Measurements from ENCODE around the gene OTX2. TPM values are rescaled to one million over a fixed set of nuclear protein-coding genes. Genes with fewer than 3 reads are reported as not detected.

OTX2 gene
- total RNA-seq, 1 experiment from 2014 or later = not detected

GRCh38 chr14:56809270-56810146, 771 bp downstream of the OTX2 start:
- ChIA-PET POLR2A (no interaction called here), CTCF (no interaction called here)
- H3K4me3 ChIP-seq (ENCODE audit: low read depth in 2 of 2, low read length in 2 of 2) = no peak overlapping the region
- H3K9me3 ChIP-seq (ENCODE audit: control insufficient read depth, insufficient read depth, low read depth, low read length) = no peaks in the 10 kb centered on the region
- no peaks in the 10 kb centered on the region for H3K36me3 ChIP-seq (ENCODE audit: control insufficient read depth, insufficient read depth, low read length)
- intact Hi-C loops (cut with micrococcal nuclease; ENCODE audit: unreplicated experiment) (no loop called here), in situ Hi-C loops (cut with HindIII; ENCODE audit: low pct_unique_long_range_greater_than_20kb, low sequenced_read_pairs) (no loop called here)
- no peaks in the 10 kb centered on the region for H3K4me1 ChIP-seq (ENCODE audit: control insufficient read depth, insufficient read depth, low read length)
- DNase-seq (ENCODE audit: low read depth, low spot score) (no peak), ATAC-seq (no peak)
- H3K27me3 ChIP-seq (ENCODE audit: control insufficient read depth, insufficient read depth, low read length) = peaks cover 6% of the 10 kb centered on the region
- no peak for TF ChIP-seq REST (IDR thresholded peaks at IDR 0.05; ENCODE audit: insufficient read depth in 1 of 2, low read depth in 2 of 2, low read length in 1 of 2)
- no peak for TF ChIP-seq SIN3A (IDR thresholded peaks at IDR 0.05; ENCODE audit: borderline replicate concordance, insufficient read depth, low read depth, low read length)
- no peak for TF ChIP-seq POLR2AphosphoS5 (IDR thresholded peaks at IDR 0.05; ENCODE audit: low read depth, low read length)
- TF ChIP-seq CTCF (IDR thresholded peaks at IDR 0.05) = no peak
- TF ChIP-seq TCF7L2 (IDR thresholded peaks at IDR 0.05; ENCODE audit: low read depth, low read length) = no peak
- no peak overlapping the region for H3K27ac ChIP-seq (ENCODE audit: low read length)
- no TSS peak for BruUV-seq (replicated peaks)

GRCh38 chr14:56808383-56809269, 1.7 kb downstream of the OTX2 start:
- ATAC-seq = no peak

More at GRCh38 chr14:56808383-56809269, 1.7 kb downstream of the OTX2 start:
- no TSS peak for BruUV-seq (replicated peaks)
- H3K4me3 ChIP-seq (ENCODE audit: low read depth in 2 of 2, low read length in 2 of 2) = no peak overlapping the region
- peaks cover 2% of the 10 kb centered on the region for H3K27me3 ChIP-seq (ENCODE audit: control insufficient read depth, insufficient read depth, low read length)
- CTCF ChIA-PET = no interaction called here
- TF ChIP-seq SIN3A (IDR thresholded peaks at IDR 0.05; ENCODE audit: borderline replicate concordance, insufficient read depth, low read depth, low read length) = no peak
- H3K4me1 ChIP-seq (ENCODE audit: control insufficient read depth, insufficient read depth, low read length) = no peaks in the 10 kb centered on the region
- no peak for DNase-seq (ENCODE audit: low read depth, low spot score)
- intact Hi-C loops (cut with micrococcal nuclease; ENCODE audit: unreplicated experiment) (no loop called here), in situ Hi-C loops (cut with HindIII; ENCODE audit: low pct_unique_long_range_greater_than_20kb, low sequenced_read_pairs) (no loop called here)
- no peak overlapping the region for H3K27ac ChIP-seq (ENCODE audit: low read length)
- POLR2A ChIA-PET = no interaction called here
- no peaks in the 10 kb centered on the region for H3K9me3 ChIP-seq (ENCODE audit: control insufficient read depth, insufficient read depth, low read depth, low read length)
- no peaks in the 10 kb centered on the region for H3K36me3 ChIP-seq (ENCODE audit: control insufficient read depth, insufficient read depth, low read length)

Measured in Panc1 (cell line).